H9 (cell line): Measurements from ENCODE around the gene FCRL3. TPM values are rescaled to one million over a fixed set of nuclear protein-coding genes. Genes with fewer than 3 reads are reported as not detected.

Source experiments
- DNase-seq: peaks from one replicate; pipeline ENCODE4 v3.0.0-alpha.2; 2017
- H2AFZ ChIP-seq: one replicate; pipeline ENCODE4 v1.6.1; 2013; ENCODE audit warnings: mild to moderate bottlenecking, low read length, control low read depth, moderate library complexity
- H2AK5ac ChIP-seq: 2 replicates; pipeline ENCODE4 v1.6.1; 2013; ENCODE audit warnings: low read length, control low read depth, mixed read lengths; ENCODE audit not compliant: insufficient read length
- H2BK120ac ChIP-seq: one replicate; pipeline ENCODE4 v1.6.1; 2013; ENCODE audit warnings: low read depth, mild to moderate bottlenecking, low read length, control low read depth, inconsistent platforms; ENCODE audit not compliant: poor library complexity, severe bottlenecking
- H2BK12ac ChIP-seq: 2 replicates; pipeline ENCODE4 v1.6.1; 2013; ENCODE audit warnings: low read length, control low read depth, mixed read lengths, low read depth; ENCODE audit not compliant: insufficient read length
- H2BK15ac ChIP-seq: 2 replicates; pipeline ENCODE4 v1.6.1; 2013; ENCODE audit warnings: low read depth, low read length, control low read depth
- H2BK20ac ChIP-seq: one replicate; pipeline ENCODE4 v1.6.1; 2013; ENCODE audit warnings: low read depth, mild to moderate bottlenecking, low read length, control low read depth, inconsistent platforms; ENCODE audit not compliant: poor library complexity, severe bottlenecking
- H2BK5ac ChIP-seq: 2 replicates; pipeline ENCODE4 v1.6.1; 2013; ENCODE audit warnings: low read length, control low read depth, mixed read lengths; ENCODE audit not compliant: insufficient read length
- H3K14ac ChIP-seq: 2 replicates; pipeline ENCODE4 v1.6.1; 2013; ENCODE audit warnings: low read length, control low read depth; ENCODE audit not compliant: insufficient read depth
- H3K18ac ChIP-seq: 2 replicates; pipeline ENCODE4 v1.6.1; 2013; ENCODE audit warnings: low read depth, mild to moderate bottlenecking, mixed read lengths, low read length, control low read depth; ENCODE audit not compliant: insufficient read length
- H3K23ac ChIP-seq: 2 replicates; pipeline ENCODE4 v1.6.1; 2013; ENCODE audit warnings: low read length, control low read depth, mixed read lengths, low read depth; ENCODE audit not compliant: insufficient read length
- H3K23me2 ChIP-seq: 2 replicates; pipeline ENCODE4 v1.6.1; 2013; ENCODE audit warnings: low read depth, mild to moderate bottlenecking, mixed read lengths, low read length, control low read depth; ENCODE audit not compliant: insufficient read length, poor library complexity, severe bottlenecking
- H3K27ac ChIP-seq: 2 replicates; pipeline ENCODE4 v1.5.1; 2013; ENCODE audit warnings: low read length, control low read depth, mixed read lengths, low read depth; ENCODE audit not compliant: insufficient read length
- H3K27me3 ChIP-seq: 2 replicates; pipeline ENCODE4 v1.6.1; 2013; ENCODE audit warnings: low read length, control low read depth, inconsistent platforms; ENCODE audit not compliant: insufficient read depth
- H3K4ac ChIP-seq: 2 replicates; pipeline ENCODE4 v1.6.1; 2013; ENCODE audit warnings: low read depth, mild to moderate bottlenecking, control low read depth, inconsistent platforms, low read length, moderate library complexity
- H3K4me1 ChIP-seq: 2 replicates; pipeline ENCODE4 v1.6.1; 2013; ENCODE audit warnings: low read length, control low read depth, inconsistent platforms; ENCODE audit not compliant: insufficient read depth
- H3K4me2 ChIP-seq: 2 replicates; pipeline ENCODE4 v1.6.1; 2013; ENCODE audit warnings: low read length, control low read depth, mixed read lengths; ENCODE audit not compliant: insufficient read length, insufficient read depth
- H3K56ac ChIP-seq: 2 replicates; pipeline ENCODE4 v1.6.1; 2013; ENCODE audit warnings: low read depth, mild to moderate bottlenecking, mixed read lengths, low read length, control low read depth; ENCODE audit not compliant: insufficient read length
- H3K79me1 ChIP-seq: 2 replicates; pipeline ENCODE4 v1.6.1; 2013; ENCODE audit warnings: low read depth, mild to moderate bottlenecking, moderate library complexity, low read length, control low read depth, inconsistent platforms; ENCODE audit not compliant: insufficient read depth, poor library complexity, severe bottlenecking
- H3K79me2 ChIP-seq: 2 replicates; pipeline ENCODE4 v1.6.1; 2013; ENCODE audit warnings: low read length, control low read depth, inconsistent platforms; ENCODE audit not compliant: insufficient read depth
- H3K9ac ChIP-seq: 2 replicates; pipeline ENCODE4 v1.6.1; 2013; ENCODE audit warnings: low read length, control low read depth, mixed read lengths; ENCODE audit not compliant: insufficient read length; ENCODE audit errors: extremely low read depth
- H3K9me3 ChIP-seq: one replicate; pipeline ENCODE4 v1.6.1; 2013; ENCODE audit warnings: low read depth, low read length, inconsistent platforms; ENCODE audit not compliant: control insufficient read depth
- H3T11ph ChIP-seq: one replicate; pipeline ENCODE4 v1.6.1; 2013; ENCODE audit warnings: mild to moderate bottlenecking, low read length, control low read depth, inconsistent platforms
- H4K20me1 ChIP-seq: one replicate; pipeline ENCODE4 v1.6.1; 2013; ENCODE audit not compliant: control insufficient read depth, insufficient read length, insufficient read depth
- H4K5ac ChIP-seq: 2 replicates; pipeline ENCODE4 v1.6.1; 2013; ENCODE audit warnings: low read depth, mild to moderate bottlenecking, mixed read lengths, low read length, control low read depth; ENCODE audit not compliant: insufficient read length
- H4K8ac ChIP-seq: replicated peaks from 2 replicates; pipeline ENCODE4 v1.6.1; 2013; ENCODE audit warnings: low read length, control low read depth, mixed read lengths, low read depth; ENCODE audit not compliant: insufficient read length
- H4K91ac ChIP-seq: 2 replicates; pipeline ENCODE4 v1.6.1; 2013; ENCODE audit warnings: low read depth, mild to moderate bottlenecking, moderate library complexity, mixed read lengths, low read length, control low read depth; ENCODE audit not compliant: insufficient read length
- H3K27ac Mint-ChIP-seq, 3 experiments: 2 replicates in 2 of 3; 3 replicates in 1 of 3; pipeline ENCODE4 v1.8.0; 2020 to 2021; ENCODE audit warnings: mixed read lengths in 3 of 3, mild to moderate bottlenecking in 1 of 3, moderate library complexity in 1 of 3
- H3K27me3 Mint-ChIP-seq: 2 replicates; pipeline ENCODE4 v1.8.0; 2021; ENCODE audit warnings: low read depth, mild to moderate bottlenecking, moderate library complexity, mixed read lengths
- H3K36me3 Mint-ChIP-seq, 3 experiments: 2 replicates in 2 of 3; 3 replicates in 1 of 3; pipeline ENCODE4 v1.8.0; 2020 to 2021; ENCODE audit warnings: low read depth in 3 of 3, mixed read lengths in 3 of 3; ENCODE audit not compliant: insufficient read depth in 1 of 3
- H3K4me1 Mint-ChIP-seq, 2 experiments: 2 replicates each; pipeline ENCODE4 v1.8.0; 2020; ENCODE audit warnings: mixed read lengths in 2 of 2
- H3K4me3 Mint-ChIP-seq, 2 experiments: 2 replicates in 1 of 2; 3 replicates in 1 of 2; pipeline ENCODE4 v1.8.0; 2020 to 2021; ENCODE audit warnings: mild to moderate bottlenecking in 2 of 2, mixed read lengths in 2 of 2, moderate library complexity in 1 of 2
- H3K9me3 Mint-ChIP-seq, 2 experiments: 2 replicates in 1 of 2; 3 replicates in 1 of 2; pipeline ENCODE4 v1.8.0; 2020; ENCODE audit warnings: mild to moderate bottlenecking in 2 of 2, mixed read lengths in 2 of 2, moderate library complexity in 1 of 2
- CTCF ChIP-seq: fragments of 200-600 bp; sonication (generic); conservative IDR thresholded peaks from 3 replicates; pipeline ENCODE4 v1.8.0; 2021; ENCODE audit warnings: antibody characterized with exemption, mild to moderate bottlenecking
- WGBS: extraction: QIAGEN DNeasy Blood & Tissue Kit; methylation state at CpG from one replicate; pipeline ENCODE4 v1.1.7; 2013; ENCODE audit warnings: missing lambda C conversion rate, low lambda C conversion rate, mixed read lengths; ENCODE audit not compliant: insufficient read length; ENCODE audit errors: extremely low coverage; 5-methylcytosine and 5-hydroxymethylcytosine counted together
- total RNA-seq: library from RNA; stranded (reverse); gene quantifications from 2 replicates; pipeline ENCODE4 v1.2.1, GENCODE V29; 2021

The FCRL3 gene
- total RNA-seq, 1 experiment from 2014 or later = not detected

GRCh38 chr1:157715736-157716135, 15.2 kb upstream of the FCRL3 start:
- no peak overlapping the region for H3K18ac ChIP-seq
- H3K27ac ChIP-seq = no peak overlapping the region
- H2BK12ac ChIP-seq = no peak overlapping the region
- no peak overlapping the region for H2AK5ac ChIP-seq
- no peak overlapping the region for H4K91ac ChIP-seq
- H2BK15ac ChIP-seq = no peak overlapping the region
- H3K4ac ChIP-seq = no peak overlapping the region
- no peak overlapping the region for H2AFZ ChIP-seq
- Mint-ChIP-seq H3K27ac (no peak overlapping the region), H3K27me3 (no peaks in the 10 kb centered on the region; the same call in 1 of the 2 replicates), H3K36me3 (peaks cover 0 to 2% (median 1%) of the 10 kb centered on the region in 3 experiments; a peak in 2 of 7 replicates), H3K4me3 (no peak overlapping the region), H3K9me3 (peaks cover 1% of the 10 kb centered on the region in 2 experiments; a peak in 3 of 5 replicates), H3K4me1 (no peaks in the 10 kb centered on the region)
- no peak overlapping the region for H2BK20ac ChIP-seq
- H4K8ac ChIP-seq = no peak overlapping the region
- H3T11ph ChIP-seq = no peak overlapping the region
- WGBS = no CpG with 5 or more reads among the region's 5 CpGs
- H3K23me2 ChIP-seq = no peaks in the 10 kb centered on the region
- no peak overlapping the region for H2BK5ac ChIP-seq
- no peak overlapping the region for H3K14ac ChIP-seq
- no peaks in the 10 kb centered on the region for H3K4me1 ChIP-seq
- no peaks in the 10 kb centered on the region for H3K79me2 ChIP-seq
- DNase-seq = no peak
- H3K9me3 ChIP-seq = peaks cover under 1% of the 10 kb centered on the region
- no peak overlapping the region for H4K5ac ChIP-seq
- no peak for TF ChIP-seq CTCF
- no peak overlapping the region for H3K4me2 ChIP-seq
- no peak overlapping the region for H2BK120ac ChIP-seq
- no peak overlapping the region for H3K23ac ChIP-seq
- H3K27me3 ChIP-seq = no peaks in the 10 kb centered on the region
- no peak overlapping the region for H3K56ac ChIP-seq
- H4K20me1 ChIP-seq = no peaks in the 10 kb centered on the region
- no peak overlapping the region for H3K9ac ChIP-seq
- no peaks in the 10 kb centered on the region for H3K79me1 ChIP-seq
